Adrenal gland (tissue), 12 donors: ENCODE data around the gene CST7. TPM values are rescaled to one million over a fixed set of nuclear protein-coding genes. Genes with fewer than 3 reads are reported as not detected.
A peak's percentile ranks its signal among the peaks of the same experiment; 100 is the strongest.

ENCODE experiments used
- DNase-seq, 7 donors: peaks; one replicate each; pipeline ENCODE4 v3.0.0-alpha.2; 2019 to 2020
- H3K27ac ChIP-seq, 5 donors: fragments of 200-600 bp; sonication (generic) in 4 of 5; 1 replicate in 3 of 5; 2 replicates in 2 of 5; pipeline versions ENCODE4 v1.5.1 to v1.8.0; 2016 to 2020; ENCODE audit warnings: mild to moderate bottlenecking in 1 of 5
- H3K27me3 ChIP-seq: fragments of 200-600 bp; 2 replicates; pipeline ENCODE4 v1.8.0; 2021
- H3K36me3 ChIP-seq, 2 donors: fragments of 200-600 bp; replicated peaks in 1 of 2; 1 replicate in 1 of 2; 2 replicates in 1 of 2; pipeline versions ENCODE4 v1.5.1 to v1.8.0; 2018 to 2022
- H3K4me1 ChIP-seq, 2 donors: fragments of 200-600 bp; replicated peaks in 1 of 2; 1 replicate in 1 of 2; 2 replicates in 1 of 2; pipeline versions ENCODE4 v1.5.1 to v1.8.0; 2018 to 2021
- H3K4me3 ChIP-seq, 4 donors: fragments of 200-600 bp; sonication (generic) in 3 of 4; one replicate each; pipeline ENCODE4 v1.5.1; 2016 to 2018
- H3K9me3 ChIP-seq, 3 donors: fragments of 200-600 bp; sonication (generic) in 1 of 3; replicated peaks in 1 of 3; 1 replicate in 2 of 3; 2 replicates in 1 of 3; pipeline versions ENCODE4 v1.5.1 to v1.8.0; 2016 to 2021
- POLR2A ChIP-seq, 2 donors: fragments of 450-650 bp; IDR thresholded peaks; one replicate each; pipeline ENCODE4 v1.6.1; 2017; ENCODE audit warnings: antibody characterized with exemption in 2 of 2, mild to moderate bottlenecking in 2 of 2, moderate library complexity in 1 of 2
- WGBS, 4 donors: extraction: QIAGEN DNeasy Blood & Tissue Kit in 2 of 4; methylation state at CpG; one replicate each; pipeline versions ENCODE4 v1.1.5 to v1.1.7; 2013 to 2017; 5-methylcytosine and 5-hydroxymethylcytosine counted together
- intact Hi-C, 2 donors: fragments of 100-400 bp; cut with DNase I; formaldehyde crosslinking; loops; one replicate each; pipeline versions ENCODE4 v1.14.1 to v1.15.0; 2022 to 2023
- polyA plus RNA-seq, 3 donors: library from polyadenylated mRNA; stranded (reverse); fragments of 200-250 nt in 2 of 3; fragments of 350-450 nt in 1 of 3; fragmentation: Illumina TruSeq in 1 of 3; extraction: RNeasy Lipid Tissue Mini Kit (QIAGEN cat#74804) in 1 of 3; gene quantifications; one replicate each; pipeline ENCODE4 v1.2.3, GENCODE V29; 2013 to 2014
- total RNA-seq, 9 donors: library from RNA; depleted of rRNA in 4 of 9; stranded (reverse); fragments of >200 nt in 4 of 9; fragments of 120-200 nt in 1 of 9; fragmentation: NEBNext Ultra II Directional in 1 of 9; extraction: Animal tissue kit (Norgen Biotek cat#: 25700) in 1 of 9; gene quantifications; one replicate each; pipeline versions ENCODE4 v1.1.0 to v1.2.4, GENCODE V29; 2013 to 2023
- TF ChIP-seq, protein P1 (sequence below), 6 experiments: fragments of 450-650 bp in 4 of 6; fragments of 200-600 bp in 2 of 6; sonication (generic) in 1 of 6; IDR thresholded peaks; 1 replicate in 5 of 6; 2 replicates in 1 of 6; pipeline versions ENCODE4 v1.5.1 to v1.8.0; 2016 to 2021; ENCODE audit warnings: antibody characterized with exemption in 6 of 6, mild to moderate bottlenecking in 2 of 6, moderate library complexity in 1 of 6
- donor health status: healthy with polysubstance abuse.
- donor health status: Bipolar disorder and iron deficiency.
- donor health status: DM: yes; HTN: yes; CAD: no.
- donor health status: DM: no; HTN: no; CAD: no.
- donor health status: DM: no; HTN: no; CAD: no.
- donor health status: DM: yes; HTN: yes; CAD: no.

The CST7 gene
- total and polyA plus RNA-seq, 12 donors, result 0.17 to 4.1 (median 0.93) TPM

DNA sequence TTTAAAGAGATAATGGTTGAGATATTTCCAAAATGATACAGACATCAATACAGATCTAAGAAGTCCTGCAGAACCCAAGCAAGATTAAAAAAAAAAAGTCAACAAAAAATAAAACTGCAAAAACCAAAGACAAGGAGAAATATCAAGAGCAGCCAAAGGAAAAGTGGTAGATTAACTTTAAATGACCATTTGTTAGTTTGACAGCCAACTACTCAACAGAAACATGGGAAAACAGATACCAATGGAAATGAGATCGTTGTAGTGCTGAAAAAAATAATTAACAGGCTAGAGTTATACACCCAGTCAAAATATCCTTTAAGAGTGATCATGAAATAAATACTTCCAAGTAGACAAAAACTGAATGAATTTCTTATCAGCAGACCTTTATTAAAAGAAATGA, 53.9 kb downstream of the CST7 start:
- intact Hi-C loops, result no loop called here
- TF ChIP-seq, protein P1, sequence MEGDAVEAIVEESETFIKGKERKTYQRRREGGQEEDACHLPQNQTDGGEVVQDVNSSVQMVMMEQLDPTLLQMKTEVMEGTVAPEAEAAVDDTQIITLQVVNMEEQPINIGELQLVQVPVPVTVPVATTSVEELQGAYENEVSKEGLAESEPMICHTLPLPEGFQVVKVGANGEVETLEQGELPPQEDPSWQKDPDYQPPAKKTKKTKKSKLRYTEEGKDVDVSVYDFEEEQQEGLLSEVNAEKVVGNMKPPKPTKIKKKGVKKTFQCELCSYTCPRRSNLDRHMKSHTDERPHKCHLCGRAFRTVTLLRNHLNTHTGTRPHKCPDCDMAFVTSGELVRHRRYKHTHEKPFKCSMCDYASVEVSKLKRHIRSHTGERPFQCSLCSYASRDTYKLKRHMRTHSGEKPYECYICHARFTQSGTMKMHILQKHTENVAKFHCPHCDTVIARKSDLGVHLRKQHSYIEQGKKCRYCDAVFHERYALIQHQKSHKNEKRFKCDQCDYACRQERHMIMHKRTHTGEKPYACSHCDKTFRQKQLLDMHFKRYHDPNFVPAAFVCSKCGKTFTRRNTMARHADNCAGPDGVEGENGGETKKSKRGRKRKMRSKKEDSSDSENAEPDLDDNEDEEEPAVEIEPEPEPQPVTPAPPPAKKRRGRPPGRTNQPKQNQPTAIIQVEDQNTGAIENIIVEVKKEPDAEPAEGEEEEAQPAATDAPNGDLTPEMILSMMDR (IDR thresholded peaks at IDR 0.05), result no peak
- no peak for TF ChIP-seq POLR2A (IDR thresholded peaks at IDR 0.05)
- Histone ChIP-seq H3K27me3 (no peaks in the 10 kb centered on the region), H3K9me3 (no peaks in the 10 kb centered on the region), H3K27ac (no peak overlapping the region), H3K36me3 (peaks cover 0 to 15% of the 10 kb centered on the region in 2 donors), H3K4me1 (peaks cover 0 to 5% of the 10 kb centered on the region in 2 donors), H3K4me3 (no peak overlapping the region)
- DNase-seq, result no peak
- 96 to 100% (median 98%) methylated on average over 1 of the region's 1 CpG for WGBS, 4 donors

DNA sequence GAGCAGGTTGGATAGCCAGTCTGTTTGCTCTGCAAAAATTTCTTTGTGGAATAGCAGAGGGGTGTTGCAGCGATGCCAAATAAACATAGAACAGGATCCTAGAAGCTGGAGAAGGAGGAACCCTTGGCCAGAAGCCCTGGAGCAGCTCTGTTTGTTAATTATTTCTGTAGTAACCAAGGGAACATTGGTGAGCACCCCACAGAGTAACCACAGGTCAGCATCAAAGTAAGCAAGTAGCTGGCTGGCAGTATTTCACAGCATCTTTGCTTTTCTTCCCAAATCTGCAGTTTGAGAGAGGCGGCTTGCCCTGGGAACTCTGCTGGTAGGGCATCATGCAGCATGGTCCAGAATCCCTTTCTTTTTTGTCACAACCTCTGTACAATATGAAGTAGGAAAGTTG, 56.2 kb downstream of the CST7 start:
- peaks cover 0 to 16% of the 10 kb centered on the region in 2 donors for H3K36me3 ChIP-seq
- 86 to 97% (median 89%) methylated on average over 2 of the region's 2 CpGs for WGBS, 4 donors
- no peaks in the 10 kb centered on the region for H3K9me3 ChIP-seq
- no peaks in the 10 kb centered on the region for H3K27me3 ChIP-seq
- peak in 3 of 7 donors; percentile 7 to 46 (median 9) for DNase-seq
- TF ChIP-seq, protein P1 (IDR thresholded peaks at IDR 0.05), result no peak
- no peak for TF ChIP-seq POLR2A (IDR thresholded peaks at IDR 0.05)
- H3K4me3 ChIP-seq, result no peak overlapping the region
- H3K27ac ChIP-seq, result no peak overlapping the region
- H3K4me1 ChIP-seq, result peaks cover 0 to 5% of the 10 kb centered on the region in 2 donors
- intact Hi-C loops, result no loop called here

DNA sequence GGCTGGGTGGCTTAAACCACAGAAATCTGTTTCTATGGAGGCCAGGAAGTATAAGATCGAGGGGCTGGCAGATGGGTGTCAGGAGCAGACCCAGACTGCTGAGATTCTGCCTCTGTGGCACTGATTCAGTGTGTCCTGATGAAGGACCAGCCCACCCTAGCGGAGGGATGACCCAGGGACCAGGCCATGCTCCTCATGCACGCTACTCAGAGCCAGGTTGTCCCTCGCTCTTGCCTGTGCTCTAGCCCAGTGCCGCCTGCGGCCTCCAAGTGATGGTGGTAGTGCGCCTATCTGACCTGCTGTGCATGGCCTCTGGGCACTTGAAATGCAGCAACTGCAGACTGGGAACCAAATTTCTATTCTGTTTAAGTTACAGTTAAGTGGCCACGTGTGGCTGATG, 56.6 kb downstream of the CST7 start:
- Histone ChIP-seq H3K4me1 (peaks cover 0 to 2% of the 10 kb centered on the region in 2 donors), H3K9me3 (no peaks in the 10 kb centered on the region), H3K36me3 (peaks cover 0 to 16% of the 10 kb centered on the region in 2 donors), H3K27ac (no peak overlapping the region), H3K4me3 (no peak overlapping the region), H3K27me3 (no peaks in the 10 kb centered on the region)
- no peak for TF ChIP-seq POLR2A (IDR thresholded peaks at IDR 0.05)
- TF ChIP-seq, protein P1 (IDR thresholded peaks at IDR 0.05), result no peak
- DNase-seq, result peak in 2 of 7 donors; percentile 7 to 27
- 77 to 94% (median 92%) methylated on average over 5 to 8 of the region's 8 CpGs for WGBS, 4 donors
- intact Hi-C loops, result no loop called here

DNA sequence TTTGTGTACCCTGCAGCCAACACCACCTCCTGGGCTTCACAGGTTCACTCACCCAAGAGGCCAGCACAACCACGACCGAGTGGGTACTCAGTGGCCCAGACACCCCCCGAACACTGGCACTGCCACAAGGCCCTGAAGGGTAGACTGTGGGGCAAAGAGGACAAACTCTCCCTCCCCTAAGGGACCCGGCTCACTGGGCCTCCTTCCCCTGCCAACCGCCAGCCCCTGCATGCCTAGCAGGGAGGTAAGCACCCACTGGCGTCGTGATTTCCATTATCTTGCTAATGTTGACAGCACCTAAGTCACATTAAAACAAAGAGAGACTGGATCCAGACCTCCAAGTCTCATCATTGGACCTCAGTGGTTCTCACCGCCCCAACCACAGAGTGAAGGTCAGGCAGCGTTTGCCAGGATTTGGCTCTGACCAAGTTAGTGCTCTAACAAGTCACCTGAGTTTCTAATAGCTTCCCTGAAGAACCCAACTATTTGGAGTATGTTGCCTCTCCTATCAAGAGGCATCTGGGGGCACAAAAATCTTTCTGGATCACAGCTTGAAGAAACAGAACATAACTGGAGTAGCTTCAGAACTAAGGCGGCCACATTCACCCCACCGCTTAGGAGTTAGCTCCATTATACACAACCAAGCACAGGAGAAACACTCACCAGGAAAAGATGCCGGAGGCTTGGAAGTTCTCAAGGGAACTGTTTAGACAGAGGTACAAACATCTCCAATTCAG, 57.5 kb downstream of the CST7 start:
- no peak for TF ChIP-seq POLR2A (IDR thresholded peaks at IDR 0.05)
- TF ChIP-seq, protein P1 (IDR thresholded peaks at IDR 0.05), result no peak
- Histone ChIP-seq H3K4me1 (no peaks in the 10 kb centered on the region), H3K36me3 (peaks cover 0 to 18% of the 10 kb centered on the region in 2 donors), H3K27me3 (no peaks in the 10 kb centered on the region), H3K4me3 (no peak overlapping the region), H3K27ac (no peak overlapping the region), H3K9me3 (no peaks in the 10 kb centered on the region)
- WGBS, 4 donors, result 84 to 96% (median 90%) methylated on average over 8 to 12 of the region's 12 CpGs
- peak in 2 of 7 donors; percentile 7 to 28 for DNase-seq
- intact Hi-C loops, result no loop called here
